Gastroesophageal sphincter (tissue), 3 donors: Measurements from ENCODE around the gene BAD.

Experiments
- CTCF ChIP-seq, 4 experiments: fragments of 200-600 bp in 2 of 4; fragments of 450-650 bp in 2 of 4; sonication (generic) in 1 of 4; IDR thresholded peaks; one replicate each; pipeline ENCODE4 v1.5.1; 2017 to 2019; ENCODE audit warnings: antibody characterized with exemption in 4 of 4, mild to moderate bottlenecking in 2 of 4, moderate library complexity in 2 of 4
- EP300 ChIP-seq: sonication (generic); formaldehyde crosslinking; IDR thresholded peaks from one replicate; pipeline ENCODE4 v1.6.1; 2017; ENCODE audit warnings: antibody characterized with exemption, mild to moderate bottlenecking
- POLR2A ChIP-seq, 2 donors: fragments of 450-650 bp; IDR thresholded peaks; one replicate each; pipeline ENCODE4 v1.6.1; 2017; ENCODE audit warnings: antibody characterized with exemption in 2 of 2, mild to moderate bottlenecking in 2 of 2, moderate library complexity in 1 of 2

- no peak for TF ChIP-seq CTCF (IDR thresholded peaks at IDR 0.05)
- TF ChIP-seq POLR2A (IDR thresholded peaks at IDR 0.05): no peak
- no peak for TF ChIP-seq EP300
Observed at GRCh38 chr11:64289002-64289564, 4.6 kb upstream of the BAD start.
